SK-N-SH (cell line): ENCODE data around the gene AUTS2. TPM values are rescaled to one million over a fixed set of nuclear protein-coding genes. Genes with fewer than 3 reads are reported as not detected.

ENCODE experiments used
- CTCF ChIA-PET: fragments of 300-600, 350-600 bp; formaldehyde crosslinking; extraction: SDS; loops from one replicate; lab custom pipeline; 2021; lab: Yijun Ruan, JAX
- POLR2A ChIA-PET: fragments of 350-600 bp; sonication (Branson Sonifier 250); formaldehyde crosslinking; extraction: SDS; loops from one replicate; lab custom pipeline; 2020; ENCODE audit warnings: antibody characterized with exemption, inconsistent platforms; lab: Yijun Ruan, JAX
- DNase-seq: peaks from one replicate; pipeline ENCODE4 v3.0.0; 2012
- H2AFZ ChIP-seq: fragments of 200-600 bp; sonication (generic); 2 replicates; pipeline ENCODE4 v1.8.1; 2016; ENCODE audit warnings: antibody characterized with exemption, mild to moderate bottlenecking, low read depth
- H3F3A ChIP-seq: fragments of 200-600 bp; sonication (generic); replicated peaks from 2 replicates; pipeline ENCODE3; 2016; ENCODE audit warnings: antibody characterized with exemption, mild to moderate bottlenecking; ENCODE audit not compliant: insufficient read depth
- H3K27ac ChIP-seq, 2 experiments: fragments of 200-500 bp in 1 of 2; fragments of 200-600 bp in 1 of 2; sonication (Bioruptor generic) in 1 of 2; sonication (generic), shearing (Covaris generic) in 1 of 2; 2 replicates each; pipeline versions ENCODE4 v1.5.1 to v1.6.1; 2014 to 2016; ENCODE audit warnings: low read depth in 2 of 2, inconsistent platforms in 1 of 2, low read length in 1 of 2, mild to moderate bottlenecking in 1 of 2, mixed read lengths in 1 of 2
- H3K27me3 ChIP-seq: fragments of 200-600 bp; sonication (generic), shearing (Covaris generic); 2 replicates; pipeline ENCODE4 v1.6.1; 2016; ENCODE audit warnings: mixed run types; ENCODE audit not compliant: insufficient read depth
- H3K36me3 ChIP-seq, 2 experiments: fragments of 200-500 bp in 1 of 2; fragments of 200-600 bp in 1 of 2; sonication (Bioruptor generic) in 1 of 2; sonication (generic) in 1 of 2; replicated peaks in 1 of 2; 2 replicates each; pipeline versions ENCODE3 to v1.5.1; 2014 to 2016; ENCODE audit warnings: low read length in 1 of 2, mild to moderate bottlenecking in 1 of 2; ENCODE audit not compliant: insufficient read depth in 2 of 2, control insufficient read depth in 1 of 2
- H3K4me1 ChIP-seq, 2 experiments: fragments of 200-500 bp in 1 of 2; fragments of 200-600 bp in 1 of 2; sonication (Bioruptor generic) in 1 of 2; sonication (generic), shearing (Covaris generic) in 1 of 2; 2 replicates each; pipeline versions ENCODE4 v1.5.1 to v1.6.1; 2014 to 2016; ENCODE audit warnings: low read depth in 1 of 2, low read length in 1 of 2, mixed run types in 1 of 2; ENCODE audit not compliant: insufficient read depth in 2 of 2, control insufficient read depth in 1 of 2
- H3K4me2 ChIP-seq: fragments of 200-600 bp; sonication (generic), shearing (Covaris generic); 2 replicates; pipeline ENCODE4 v1.6.1; 2017; ENCODE audit warnings: mixed run types
- H3K4me3 ChIP-seq, 2 experiments: fragments of 200-500 bp in 1 of 2; fragments of 200-600 bp in 1 of 2; sonication (Bioruptor generic) in 1 of 2; sonication (generic), shearing (Covaris generic) in 1 of 2; 2 replicates each; pipeline versions ENCODE4 v1.5.1 to v1.8.1; 2014 to 2016; ENCODE audit warnings: low read depth in 2 of 2, inconsistent platforms in 1 of 2, low read length in 1 of 2, mild to moderate bottlenecking in 1 of 2, mixed read lengths in 1 of 2, moderate library complexity in 1 of 2
- H3K79me2 ChIP-seq: fragments of 200-600 bp; sonication (generic); 2 replicates; pipeline ENCODE4 v1.8.1; 2017; ENCODE audit warnings: mild to moderate bottlenecking; ENCODE audit not compliant: insufficient read depth
- H3K9ac ChIP-seq: fragments of 200-600 bp; sonication (generic); 2 replicates; pipeline ENCODE4 v1.6.1; 2017; ENCODE audit warnings: mixed run types
- H3K9me2 ChIP-seq: fragments of 200-600 bp; sonication (generic); 2 replicates; pipeline ENCODE4 v1.6.1; 2017; ENCODE audit warnings: mixed run types
- H3K9me3 ChIP-seq: fragments of 200-600 bp; sonication (generic); 2 replicates; pipeline ENCODE4 v1.6.1; 2017; ENCODE audit warnings: mixed run types, mild to moderate bottlenecking, moderate library complexity
- H4K20me1 ChIP-seq: fragments of 200-600 bp; sonication (generic); 2 replicates; pipeline ENCODE4 v1.6.1; 2017; ENCODE audit warnings: mild to moderate bottlenecking, mixed run types; ENCODE audit not compliant: insufficient read depth
- EP300 ChIP-seq, 2 experiments: IDR thresholded peaks; 2 replicates each; pipeline versions ENCODE4 v1.4.0 to v1.6.1; 2012; ENCODE audit warnings: borderline replicate concordance in 1 of 2, low read depth in 1 of 2, low read length in 1 of 2
- FOSL2 ChIP-seq: IDR thresholded peaks from 2 replicates; pipeline ENCODE4 v1.4.0; 2012; ENCODE audit warnings: low read depth, mild to moderate bottlenecking, moderate library complexity, borderline replicate concordance
- GABPA ChIP-seq: IDR thresholded peaks from 2 replicates; pipeline ENCODE4 v1.4.0; 2012; ENCODE audit warnings: low read depth, mild to moderate bottlenecking
- IRF3 ChIP-seq: fragments of 150-350 bp; IDR thresholded peaks from 2 replicates; pipeline ENCODE4 v1.6.1; 2016; ENCODE audit warnings: mild to moderate bottlenecking, low read depth, low read length
- JUND ChIP-seq: IDR thresholded peaks from 2 replicates; pipeline ENCODE4 v1.4.0; 2012
- MEF2A ChIP-seq: IDR thresholded peaks from 2 replicates; pipeline ENCODE4 v1.4.0; 2012; ENCODE audit warnings: low read depth, borderline replicate concordance
- MXI1 ChIP-seq: IDR thresholded peaks from 2 replicates; pipeline ENCODE4 v1.6.1; 2012; ENCODE audit warnings: mild to moderate bottlenecking, low read depth, low read length, improper control_type of control experiment
- NFIC ChIP-seq: IDR thresholded peaks from 2 replicates; pipeline ENCODE4 v1.4.0; 2012; ENCODE audit warnings: borderline replicate concordance
- PBX3 ChIP-seq: IDR thresholded peaks from 2 replicates; pipeline ENCODE4; 2012
- RCOR1 ChIP-seq: fragments of 150-350 bp; IDR thresholded peaks from 2 replicates; pipeline ENCODE4 v1.6.1; 2017; ENCODE audit warnings: antibody characterized with exemption, low read length
- RFX5 ChIP-seq: IDR thresholded peaks from 2 replicates; pipeline ENCODE4 v1.6.1; 2012; ENCODE audit warnings: mild to moderate bottlenecking, improper control_type of control experiment, low read length
- RXRA ChIP-seq: IDR thresholded peaks from 2 replicates; pipeline ENCODE4 v1.4.0; 2012; ENCODE audit warnings: low read depth, mild to moderate bottlenecking, borderline replicate concordance
- TCF12 ChIP-seq: IDR thresholded peaks from 2 replicates; pipeline ENCODE4 v1.4.0; 2012
- USF1 ChIP-seq: IDR thresholded peaks from 2 replicates; pipeline ENCODE4 v1.4.0; 2012; ENCODE audit warnings: low read depth, borderline replicate concordance
- WGBS: methylation state at CpG from one replicate; pipeline ENCODE4 v1.1.6; 2017; ENCODE audit warnings: low lambda C conversion rate; 5-methylcytosine and 5-hydroxymethylcytosine counted together
- polyA plus RNA-seq, 3 experiments: library from polyadenylated mRNA; depleted of rRNA; stranded (reverse); fragments of >200 nt; gene quantifications; 2 replicates each; pipeline ENCODE4 v1.2.3, GENCODE V29; 2012

AUTS2 gene
- polyA plus RNA-seq, 1 of the 3 experiments (the other 2 are of a cell fraction), result 15.6 TPM

GRCh38 chr7:70214071-70214470, 615.8 kb downstream of the AUTS2 start:
- Histone ChIP-seq H3K27ac (no peak overlapping the region), H3K4me2 (no peak overlapping the region), H3K4me3 (no peak overlapping the region), H3K79me2 (no peaks in the 10 kb centered on the region), H2AFZ (no peak overlapping the region), H3K9me3 (no peaks in the 10 kb centered on the region), H3K36me3 (no peaks in the 10 kb centered on the region), H3K9me2 (no peaks in the 10 kb centered on the region), H3K9ac (no peak overlapping the region), H3K27me3 (no peaks in the 10 kb centered on the region), H3F3A (peaks cover 2% of the 10 kb centered on the region), H4K20me1 (no peaks in the 10 kb centered on the region), H3K4me1 (peaks cover 17 to 21% of the 10 kb centered on the region in 2 experiments)
- CTCF ChIA-PET, result interaction anchor here (0.8 to 3.6 kb wide), 4 partner anchors 7 to 485 kb away, joined by 3 to 19 read pairs (median 4); no protein-coding TSS in a partner anchor
- no peak for DNase-seq
- no peak for TF ChIP-seq IRF3
- no peak for TF ChIP-seq MXI1
- TF ChIP-seq USF1, result no peak
- no peak for TF ChIP-seq RFX5
- no peak for TF ChIP-seq RXRA
- POLR2A ChIA-PET, result no interaction called here

GRCh38 chr7:70215491-70215890, 617.2 kb downstream of the AUTS2 start:
- no peaks in the 10 kb centered on the region for H3K9me3 ChIP-seq
- no peaks in the 10 kb centered on the region for H3K79me2 ChIP-seq
- TF ChIP-seq PBX3 (peak; percentile 51; the same call in 1 of the 2 replicates), TCF12 (peak; percentile 66; the same call in 1 of the 2 replicates), GABPA (no peak), MEF2A (peak; percentile 30; the same call in 1 of the 2 replicates), RXRA (peak; percentile 64; the same call in 1 of the 2 replicates), EP300 (IDR thresholded peaks at IDR 0.05; ENCODE audit: borderline replicate concordance in 1 of 2, low read depth in 1 of 2, low read length in 1 of 2) (peak in 1 of 2 experiments; percentile 69; a peak in 2 of 4 replicates), JUND (peak; percentile 70), NFIC (peak; percentile 69), FOSL2 (peak; percentile 83; the same call in 1 of the 2 replicates), RCOR1 (no peak)
- ChIA-PET POLR2A (no interaction called here), CTCF (interaction anchor here (0.5 to 3.6 kb wide), 6 partner anchors 9 to 1868 kb away, joined by 3 to 19 read pairs (median 3); no protein-coding TSS in a partner anchor)
- DNase-seq, result no peak
- peaks cover 12 to 13% of the 10 kb centered on the region in 2 experiments for H3K4me1 ChIP-seq
- peak overlapping the region in 1 of 2 experiments; percentile 41; a peak in 1 of 4 replicates for H3K27ac ChIP-seq
- no peaks in the 10 kb centered on the region for H4K20me1 ChIP-seq
- H3K4me2 ChIP-seq, result no peak overlapping the region
- no peaks in the 10 kb centered on the region for H3F3A ChIP-seq
- no peaks in the 10 kb centered on the region for H3K36me3 ChIP-seq
- 19% methylated on average over 1 of the region's 1 CpG for WGBS
- no peaks in the 10 kb centered on the region for H3K27me3 ChIP-seq
- H2AFZ ChIP-seq, result no peak overlapping the region
- H3K4me3 ChIP-seq, result no peak overlapping the region
- no peak overlapping the region for H3K9ac ChIP-seq
- no peaks in the 10 kb centered on the region for H3K9me2 ChIP-seq
